NCI-H2029 treated with DMSO at 0.1 percent for 48 hours (cell line): Measurements from ENCODE around the gene ADSS1.

Source experiments
- DNase-seq: peaks from one replicate; lab custom pipeline; 2025; lab: John Stamatoyannopoulos, UW

ADSS1 gene

GRCh38 chr14:104796687-104797081 is 72.7 kb downstream of the ADSS1 start:
- no peak for DNase-seq
